NCI-H2196 treated with DMSO at 0.1 percent for 48 hours (cell line): ENCODE results near the gene IL12RB1.

Experiments
- DNase-seq: peaks from one replicate; lab custom pipeline; 2025; ENCODE audit not compliant: unreplicated experiment; lab: John Stamatoyannopoulos, UW

Gene IL12RB1

GRCh38 chr19:18013210-18014111, 73.3 kb downstream of the IL12RB1 start:
- DNase-seq = no peak

- DNase-seq = no peak
Observed at GRCh38 chr19:18010149-18010548, 76.6 kb downstream of the IL12RB1 start.

- no peak for DNase-seq
Observed at GRCh38 chr19:18009412-18010066, 77.2 kb downstream of the IL12RB1 start.
